Lung microvascular endothelial cell (primary cell): ENCODE measurements around the gene PLCH1. TPM values are rescaled to one million over a fixed set of nuclear protein-coding genes. Genes with fewer than 3 reads are reported as not detected.

Experiments used
- DNase-seq, 2 donors: peaks; one replicate each; pipeline versions ENCODE4 v3.0.0 to v3.0.0-alpha.2; 2010; ENCODE audit warnings: low read depth in 2 of 2
- total RNA-seq: library from RNA; depleted of rRNA; stranded (reverse); fragments of >200 nt; gene quantifications from 2 replicates; pipeline ENCODE4 v1.2.1, GENCODE V29; 2014

Gene PLCH1
- total RNA-seq, 1 donor from 2014 or later = not detected

- no peak for DNase-seq
Observed at GRCh38 chr3:155682426-155683343, 62.2 kb downstream of the PLCH1 start.

- no peak for DNase-seq
Observed at GRCh38 chr3:155676252-155676981, 68.5 kb downstream of the PLCH1 start.

- no peak for DNase-seq
Observed at GRCh38 chr3:155675094-155675493, 69.8 kb downstream of the PLCH1 start.

GRCh38 chr3:155673421-155673820, 71.5 kb downstream of the PLCH1 start:
- DNase-seq = no peak

GRCh38 chr3:155670335-155670734, 74.5 kb downstream of the PLCH1 start:
- DNase-seq = no peak

- no peak for DNase-seq
Observed at GRCh38 chr3:155667988-155668387, 76.9 kb downstream of the PLCH1 start.

GRCh38 chr3:155664925-155665695, 79.8 kb downstream of the PLCH1 start:
- DNase-seq = peak in 1 of 2 donors; percentile 5

GRCh38 chr3:155663467-155664212, 81.2 kb downstream of the PLCH1 start:
- no peak for DNase-seq

GRCh38 chr3:155661760-155662159, 83.1 kb downstream of the PLCH1 start:
- no peak for DNase-seq

- DNase-seq = no peak
Observed at GRCh38 chr3:155661042-155661441, 83.8 kb downstream of the PLCH1 start.

- DNase-seq = no peak
Observed at GRCh38 chr3:155658671-155659261, 86.1 kb downstream of the PLCH1 start.

- DNase-seq = no peak
Observed at GRCh38 chr3:155658006-155658405, 86.9 kb downstream of the PLCH1 start.

GRCh38 chr3:155657161-155657560, 87.7 kb downstream of the PLCH1 start:
- DNase-seq = no peak

GRCh38 chr3:155656466-155656865, 88.4 kb downstream of the PLCH1 start:
- no peak for DNase-seq

- no peak for DNase-seq
Observed at GRCh38 chr3:155651489-155652218, 93.2 kb downstream of the PLCH1 start.

- DNase-seq = no peak
Observed at GRCh38 chr3:155648013-155648591, 96.8 kb downstream of the PLCH1 start.

- DNase-seq = no peak
Observed at GRCh38 chr3:155647206-155647605, 97.7 kb downstream of the PLCH1 start.

- DNase-seq = no peak
Observed at GRCh38 chr3:155646669-155647068, 98.2 kb downstream of the PLCH1 start.

- DNase-seq = no peak
Observed at GRCh38 chr3:155646128-155646527, 98.7 kb downstream of the PLCH1 start.
